GM21737 (cell line): Measurements from ENCODE around the gene CHST8.

Experiments used
- ATAC-seq: cut with Tn5 transposase; IDR thresholded peaks from one replicate; pipeline ENCODE4 v1.9.1; 2021; ENCODE audit warnings: mild to moderate bottlenecking, moderate library complexity; ENCODE audit not compliant: unreplicated experiment

The CHST8 gene

GRCh38 chr19:33730858-33731607, 109.3 kb downstream of the CHST8 start:
- ATAC-seq, result no peak

GRCh38 chr19:33731881-33732280, 110.1 kb downstream of the CHST8 start:
- ATAC-seq, result no peak

- no peak for ATAC-seq
Observed at GRCh38 chr19:33734913-33735312, 113.2 kb downstream of the CHST8 start.

GRCh38 chr19:33736158-33736557, 114.4 kb downstream of the CHST8 start:
- no peak for ATAC-seq

GRCh38 chr19:33736787-33737186, 115.0 kb downstream of the CHST8 start:
- no peak for ATAC-seq

- no peak for ATAC-seq
Observed at GRCh38 chr19:33737681-33738371, 116.1 kb downstream of the CHST8 start.

- ATAC-seq, result no peak
Observed at GRCh38 chr19:33740811-33741396, 119.2 kb downstream of the CHST8 start.

GRCh38 chr19:33745297-33745696, 123.5 kb downstream of the CHST8 start:
- no peak for ATAC-seq

- no peak for ATAC-seq
Observed at GRCh38 chr19:33746159-33746558, 124.4 kb downstream of the CHST8 start.

- ATAC-seq, result no peak
Observed at GRCh38 chr19:33747273-33747672, 125.5 kb downstream of the CHST8 start.

GRCh38 chr19:33748231-33748630, 126.5 kb downstream of the CHST8 start:
- no peak for ATAC-seq

GRCh38 chr19:33749016-33749415, 127.3 kb downstream of the CHST8 start:
- ATAC-seq, result no peak

GRCh38 chr19:33749619-33750175, 127.9 kb downstream of the CHST8 start:
- ATAC-seq, result no peak

- no peak for ATAC-seq
Observed at GRCh38 chr19:33750587-33751435, 129.1 kb downstream of the CHST8 start.

- no peak for ATAC-seq
Observed at GRCh38 chr19:33751436-33751770, 129.7 kb downstream of the CHST8 start.

- no peak for ATAC-seq
Observed at GRCh38 chr19:33752018-33752800, 130.5 kb downstream of the CHST8 start.

- no peak for ATAC-seq
Observed at GRCh38 chr19:33752945-33753344, 131.2 kb downstream of the CHST8 start.

GRCh38 chr19:33754361-33754760, 132.6 kb downstream of the CHST8 start:
- ATAC-seq, result no peak

- no peak for ATAC-seq
Observed at GRCh38 chr19:33755099-33756035, 133.6 kb downstream of the CHST8 start.
